COR-L47 (cell line): ENCODE data around the gene ZNF804B.
"Not testable (repeated sequence)": the region's sequence is repeated elsewhere in the genome, so short reads cannot be mapped to it uniquely, and the experiment has no call there.

Experiments
- DNase-seq: peaks from one replicate; lab custom pipeline; 2025; lab: John Stamatoyannopoulos, UW

The ZNF804B gene

GRCh38 chr7:89085580-89085979 is 326.1 kb downstream of the ZNF804B start:
- DNase-seq, result no peak

DNA sequence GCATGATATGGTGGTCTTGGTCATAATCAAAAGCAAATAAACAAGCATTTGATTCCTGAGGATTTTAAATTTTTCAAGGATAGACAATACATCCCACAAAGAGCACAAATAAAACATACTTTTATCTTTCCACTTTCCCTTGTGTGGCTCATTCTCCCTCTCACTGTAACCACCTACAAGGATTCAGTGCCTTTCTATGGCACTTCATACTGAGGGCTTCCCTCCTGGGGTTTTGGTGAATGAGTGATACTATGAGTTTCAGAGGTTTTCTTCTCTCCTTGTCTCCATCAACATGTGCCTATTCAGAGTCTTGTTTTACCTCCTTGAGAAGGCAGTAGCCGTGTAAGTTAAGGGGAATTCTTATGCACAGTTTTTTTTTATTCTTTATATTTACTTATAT is 332.1 kb downstream of the ZNF804B start:
- DNase-seq, result no peak

DNA sequence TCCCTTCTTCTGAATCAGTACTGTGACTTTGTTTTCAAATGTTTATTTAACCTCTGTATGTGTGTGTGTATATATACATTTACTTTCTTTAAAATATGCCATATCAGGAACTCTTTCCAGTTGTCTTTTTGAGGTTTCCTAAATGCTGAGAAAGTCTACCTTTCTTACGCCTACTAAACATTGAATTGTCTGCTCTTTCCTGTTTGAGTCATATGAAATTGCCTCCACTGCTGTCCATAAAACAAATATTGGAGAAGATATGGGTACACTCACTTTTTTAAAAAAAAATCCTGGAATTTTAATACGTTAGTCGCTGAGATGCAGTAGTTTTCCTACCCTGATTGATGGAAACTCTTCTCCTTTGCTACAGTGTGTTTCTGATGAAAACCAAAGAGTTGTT is 334.8 kb downstream of the ZNF804B start:
- no peak for DNase-seq

- no peak for DNase-seq
These were observed 344.1 kb downstream of the ZNF804B start for GRCh38 chr7:89103564-89103963.

- no peak for DNase-seq
These were observed 345.5 kb downstream of the ZNF804B start for GRCh38 chr7:89104748-89105685.

DNA sequence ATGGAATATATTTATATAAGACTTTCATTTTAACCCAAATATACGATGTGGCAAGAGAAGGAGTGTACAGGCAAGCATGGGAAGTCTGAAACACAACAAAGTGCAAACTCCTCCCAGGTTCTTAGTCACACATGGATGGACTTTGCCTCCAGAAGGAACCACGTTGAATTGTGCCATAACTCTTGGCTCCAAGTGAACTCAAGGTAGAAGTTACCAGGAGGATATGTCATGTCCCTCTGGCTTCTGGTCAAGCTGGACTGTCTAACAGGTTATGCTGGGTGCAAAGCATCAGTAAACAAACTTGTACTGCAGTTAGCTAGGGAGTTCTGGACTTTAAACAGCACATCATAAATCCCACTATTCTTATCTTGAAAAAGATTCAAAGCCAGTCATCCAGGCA is 364.4 kb downstream of the ZNF804B start:
- DNase-seq, result no peak

- no peak for DNase-seq
These were observed 370.3 kb downstream of the ZNF804B start for GRCh38 chr7:89129600-89130375.

DNA sequence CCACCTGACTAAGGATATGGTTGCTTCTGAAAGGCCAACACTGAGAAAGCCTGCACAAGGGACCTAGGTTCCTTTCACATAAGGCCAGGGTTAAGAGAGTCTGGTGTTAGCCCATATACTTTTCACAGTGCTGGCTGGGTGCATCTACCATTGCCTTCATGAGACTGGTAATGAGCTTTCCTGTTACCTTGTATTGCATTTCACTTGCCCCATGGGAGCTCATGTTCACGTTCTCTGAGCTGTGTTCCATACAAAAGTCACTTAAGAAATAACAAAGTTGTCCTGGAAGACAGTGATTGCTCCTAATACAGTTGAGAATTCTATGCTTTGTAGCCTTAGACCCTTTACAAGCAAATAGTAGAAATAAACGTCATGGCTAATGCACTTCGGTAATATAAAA is 373.9 kb downstream of the ZNF804B start:
- DNase-seq, result no peak

GRCh38 chr7:89133819-89134218 is 374.3 kb downstream of the ZNF804B start:
- DNase-seq, result no peak

DNA sequence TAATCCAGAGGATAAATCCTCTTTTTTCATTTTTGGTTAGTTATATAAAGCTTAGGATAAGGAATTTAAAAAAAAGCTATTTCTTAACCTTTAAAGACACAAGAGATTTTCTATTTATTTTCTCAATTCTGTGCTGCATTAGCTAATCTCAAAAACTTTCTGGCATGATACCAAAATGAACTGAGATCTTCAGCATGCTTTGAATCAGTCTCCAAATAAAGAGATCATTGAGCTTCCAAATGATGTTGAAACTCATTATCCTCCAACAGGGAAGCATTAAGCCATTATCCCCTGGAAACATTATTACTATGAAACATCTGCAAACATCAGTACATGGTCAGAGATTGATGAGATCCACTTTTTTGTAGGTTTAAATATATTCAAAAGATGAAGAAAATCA is 386.3 kb downstream of the ZNF804B start:
- DNase-seq, result no peak

DNA sequence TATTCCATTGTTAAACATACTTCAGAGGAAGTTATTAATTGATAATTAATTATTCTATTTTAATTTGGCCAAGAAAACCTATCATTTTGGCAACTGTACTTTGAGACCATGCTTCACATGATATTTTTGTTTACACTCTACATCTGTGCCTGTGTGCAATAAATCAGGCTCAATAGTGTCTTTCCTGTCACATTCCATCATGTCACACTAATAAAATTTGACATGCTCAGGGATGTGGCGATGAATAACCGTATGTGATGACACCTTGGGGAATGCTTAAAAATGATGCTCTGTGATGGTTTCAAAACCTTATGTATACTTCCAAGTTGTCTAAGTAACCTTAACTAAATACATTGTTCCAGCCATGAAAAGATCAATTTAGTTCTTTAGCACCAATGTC is 400.6 kb downstream of the ZNF804B start:
- DNase-seq, result no peak

DNA sequence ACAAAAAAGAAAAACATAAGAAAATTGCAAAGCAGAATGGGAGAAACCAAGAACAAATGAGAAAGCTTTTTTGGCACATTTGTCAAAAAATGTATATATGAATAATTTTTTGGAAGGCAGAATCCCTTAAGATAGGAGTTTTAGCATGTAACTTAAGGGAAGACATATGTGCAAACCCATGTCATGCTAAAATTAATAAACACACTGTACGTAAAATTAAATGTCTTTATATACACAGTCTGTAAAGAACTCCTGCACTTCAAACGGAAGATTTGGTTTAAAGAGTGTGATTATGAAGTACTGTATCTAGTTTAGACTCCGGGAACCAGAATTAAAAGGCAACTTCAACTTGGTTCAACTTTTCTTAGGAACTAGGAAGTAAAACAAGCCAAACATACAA is 405.9 kb downstream of the ZNF804B start:
- no peak for DNase-seq

GRCh38 chr7:89170628-89171027 is 411.1 kb downstream of the ZNF804B start:
- no peak for DNase-seq

DNA sequence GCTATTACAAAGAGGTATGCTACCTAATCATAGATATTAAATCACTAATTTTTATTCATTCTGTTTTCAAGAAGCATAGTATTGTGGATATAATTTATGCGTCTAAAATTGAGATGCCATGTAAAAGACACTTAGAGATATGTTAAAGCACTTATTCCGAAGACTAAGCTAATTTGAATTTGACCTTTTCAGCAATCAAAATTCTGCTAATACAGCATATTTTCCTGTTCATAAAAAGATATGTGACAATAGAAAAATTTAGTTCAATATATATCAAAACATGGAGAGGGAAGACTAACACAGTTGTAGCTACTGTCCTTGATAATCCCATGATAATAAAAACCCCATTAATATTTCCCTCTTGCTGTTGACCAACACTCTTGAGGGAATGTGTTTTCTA is 422.6 kb downstream of the ZNF804B start:
- DNase-seq, result no peak

- DNase-seq, result no peak
These were observed 424.2 kb downstream of the ZNF804B start for GRCh38 chr7:89183712-89184111.

DNA sequence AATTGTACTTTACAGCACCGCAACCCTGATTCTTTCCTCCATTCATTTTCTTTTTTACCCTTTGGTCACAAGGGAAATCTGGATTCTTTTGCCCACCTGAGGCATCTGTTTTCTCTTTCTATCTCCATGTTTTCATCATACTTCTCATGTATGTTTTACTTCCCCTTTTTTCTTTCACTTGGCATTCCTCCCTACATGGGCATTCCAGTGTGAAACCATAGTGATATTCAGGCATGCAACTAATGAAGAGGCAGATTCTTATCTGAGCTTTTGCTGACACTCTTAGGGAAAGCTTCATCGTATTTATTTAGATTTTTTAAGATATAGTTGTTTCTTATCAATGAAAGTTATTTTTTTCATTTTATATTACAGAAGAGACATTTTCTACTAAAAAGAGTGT is 441.3 kb downstream of the ZNF804B start:
- DNase-seq, result no peak

DNA sequence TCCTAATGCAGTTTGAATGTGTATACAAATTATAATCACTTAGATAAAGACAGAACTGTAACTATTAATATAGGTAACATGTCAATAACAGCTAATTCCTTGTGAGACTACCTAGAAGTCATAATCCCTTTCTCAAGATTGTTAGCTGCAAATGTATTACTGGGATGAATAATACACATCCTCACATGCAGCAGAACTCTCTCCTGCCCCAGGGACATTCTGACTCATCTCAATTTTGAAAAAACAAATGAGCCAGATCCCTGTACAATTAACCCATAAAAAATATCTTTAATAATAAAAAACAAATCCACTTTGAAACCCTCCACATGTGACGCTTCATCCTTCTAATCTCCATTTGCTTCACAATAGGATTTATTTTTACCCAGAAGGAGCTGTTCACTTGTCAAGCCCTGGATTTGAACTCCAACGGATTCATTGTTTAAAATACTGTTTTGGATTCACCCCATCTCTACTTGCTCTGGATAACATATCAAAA is 464.4 kb downstream of the ZNF804B start:
- DNase-seq, result no peak

DNA sequence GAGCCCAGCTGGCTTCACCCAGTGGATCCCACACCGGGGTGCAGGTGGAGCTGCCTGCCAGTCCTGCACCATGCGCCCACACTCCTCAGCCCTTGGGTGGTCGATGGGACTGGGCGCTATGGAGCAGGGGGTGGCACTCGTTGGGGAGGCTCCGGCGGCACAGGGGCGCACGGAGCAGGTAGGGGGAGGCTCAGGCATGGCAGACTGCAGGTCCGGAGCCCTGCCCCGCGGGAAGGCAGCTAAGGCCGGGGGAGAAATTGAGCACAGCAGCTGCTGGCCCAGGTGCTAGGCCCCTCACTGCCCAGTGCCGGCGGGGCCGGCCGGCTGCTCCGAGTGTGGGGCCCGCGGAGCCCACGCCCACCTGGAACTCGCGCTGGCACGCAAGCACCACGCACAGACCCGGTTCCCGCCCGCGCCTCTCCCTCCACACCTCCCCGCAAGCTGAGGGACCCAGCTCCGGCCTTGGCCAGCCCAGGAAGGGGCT is 469.2 kb downstream of the ZNF804B start:
- DNase-seq, result not testable (repeated sequence)

DNA sequence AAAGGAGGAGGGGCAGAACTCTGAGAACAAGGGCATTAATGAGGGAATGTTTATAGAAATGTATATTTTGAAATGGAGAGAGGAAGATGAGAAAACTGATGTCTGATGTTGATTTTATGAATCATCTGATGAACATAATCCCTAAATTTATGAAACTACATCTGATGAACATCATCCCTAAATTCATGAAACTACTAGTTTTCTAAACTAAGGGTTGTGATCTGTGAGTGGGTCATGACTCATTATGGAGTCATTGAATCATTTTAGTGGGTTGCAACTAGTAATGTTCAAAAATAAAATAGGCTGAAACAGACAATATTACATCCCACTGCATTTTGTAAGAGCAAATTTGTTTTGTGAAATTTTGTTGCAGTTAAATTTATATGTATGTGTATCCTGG is 478.7 kb downstream of the ZNF804B start:
- DNase-seq, result no peak

GRCh38 chr7:89246196-89246595 is 486.7 kb downstream of the ZNF804B start:
- no peak for DNase-seq

GRCh38 chr7:89247207-89247606 is 487.7 kb downstream of the ZNF804B start:
- DNase-seq, result no peak

- no peak for DNase-seq
These were observed 499.6 kb downstream of the ZNF804B start for GRCh38 chr7:89259085-89259484.

DNA sequence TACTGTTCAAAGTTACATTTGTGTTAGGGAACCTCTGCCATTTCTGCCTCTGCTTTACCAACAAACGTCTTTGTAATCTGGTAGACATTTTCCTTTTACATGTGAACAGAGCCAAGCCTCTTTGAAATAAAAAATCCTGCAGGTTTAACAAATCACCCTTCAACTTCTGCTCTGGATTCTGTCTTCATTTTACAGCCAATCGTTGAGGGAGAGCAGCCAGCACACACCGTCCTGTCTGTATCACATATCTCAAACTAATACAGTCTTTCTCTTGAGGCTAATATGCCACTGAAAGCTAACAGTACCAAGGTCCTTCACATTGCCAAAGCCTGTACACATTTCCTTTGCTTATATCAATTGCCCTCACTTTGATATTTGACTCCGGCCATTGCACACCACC is 504.6 kb downstream of the ZNF804B start:
- no peak for DNase-seq
